ENCODE data around the gene MYBPC1. TPM values are rescaled to one million over a fixed set of nuclear protein-coding genes. Genes with fewer than 3 reads are reported as not detected.

Gene MYBPC1
- total RNA-seq, 2 experiments from 2014 or later, result not detected

GRCh38 chr12:101619858-101620761 is 25.3 kb downstream of the MYBPC1 start:
- Mint-ChIP-seq H3K9me3 (no peaks in the 10 kb centered on the region), H3K36me3 (ENCODE audit: low read depth) (no peaks in the 10 kb centered on the region), H3K4me1 (ENCODE audit: low read depth) (peaks cover 20% of the 10 kb centered on the region), H3K27ac (no peak overlapping the region), H3K4me3 (no peak overlapping the region), H3K27me3 (peaks cover 4% of the 10 kb centered on the region)
- no peak for ATAC-seq (ENCODE audit: poor library complexity)
- TF ChIP-seq, protein P1, sequence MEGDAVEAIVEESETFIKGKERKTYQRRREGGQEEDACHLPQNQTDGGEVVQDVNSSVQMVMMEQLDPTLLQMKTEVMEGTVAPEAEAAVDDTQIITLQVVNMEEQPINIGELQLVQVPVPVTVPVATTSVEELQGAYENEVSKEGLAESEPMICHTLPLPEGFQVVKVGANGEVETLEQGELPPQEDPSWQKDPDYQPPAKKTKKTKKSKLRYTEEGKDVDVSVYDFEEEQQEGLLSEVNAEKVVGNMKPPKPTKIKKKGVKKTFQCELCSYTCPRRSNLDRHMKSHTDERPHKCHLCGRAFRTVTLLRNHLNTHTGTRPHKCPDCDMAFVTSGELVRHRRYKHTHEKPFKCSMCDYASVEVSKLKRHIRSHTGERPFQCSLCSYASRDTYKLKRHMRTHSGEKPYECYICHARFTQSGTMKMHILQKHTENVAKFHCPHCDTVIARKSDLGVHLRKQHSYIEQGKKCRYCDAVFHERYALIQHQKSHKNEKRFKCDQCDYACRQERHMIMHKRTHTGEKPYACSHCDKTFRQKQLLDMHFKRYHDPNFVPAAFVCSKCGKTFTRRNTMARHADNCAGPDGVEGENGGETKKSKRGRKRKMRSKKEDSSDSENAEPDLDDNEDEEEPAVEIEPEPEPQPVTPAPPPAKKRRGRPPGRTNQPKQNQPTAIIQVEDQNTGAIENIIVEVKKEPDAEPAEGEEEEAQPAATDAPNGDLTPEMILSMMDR (IDR thresholded peaks at IDR 0.05), result no peak
- no peak for DNase-seq
- H3K9me3 ChIP-seq (ENCODE audit: control insufficient read depth in 1 of 2, insufficient read depth in 1 of 2, low read length in 2 of 2), result no peaks in the 10 kb centered on the region
- H3K36me3 ChIP-seq (ENCODE audit: insufficient read depth, low read length), result no peaks in the 10 kb centered on the region
- H3K27me3 ChIP-seq (ENCODE audit: control insufficient read depth in 1 of 2, insufficient read depth in 2 of 2, low read length in 2 of 2), result no peaks in the 10 kb centered on the region
- no peak overlapping the region for H3K27ac ChIP-seq (ENCODE audit: low read depth in 1 of 2, low read length in 2 of 2)
- H3K4me1 ChIP-seq (ENCODE audit: insufficient read depth, low read length), result peaks cover 3% of the 10 kb centered on the region
- ChIA-PET POLR2A (no interaction called here), CTCF (no interaction called here)
- no peak overlapping the region for H3K4me3 ChIP-seq (ENCODE audit: low read length)
- intact Hi-C loops (cut with DNase I, micrococcal nuclease), result no loop called here

GRCh38 chr12:101620762-101621133 is 26.0 kb downstream of the MYBPC1 start:
- no peaks in the 10 kb centered on the region for H3K36me3 Mint-ChIP-seq (ENCODE audit: low read depth)
- DNase-seq (peak in 2 of 14 experiments; percentile 4 to 8), ATAC-seq (ENCODE audit: poor library complexity) (no peak)
- Histone ChIP-seq H3K4me3 (ENCODE audit: low read length) (no peak overlapping the region), H3K4me1 (ENCODE audit: insufficient read depth, low read length) (peaks cover 2% of the 10 kb centered on the region), H3K36me3 (ENCODE audit: insufficient read depth, low read length) (no peaks in the 10 kb centered on the region), H3K27me3 (ENCODE audit: control insufficient read depth in 1 of 2, insufficient read depth in 2 of 2, low read length in 2 of 2) (no peaks in the 10 kb centered on the region), H3K27ac (ENCODE audit: low read depth in 1 of 2, low read length in 2 of 2) (no peak overlapping the region), H3K9me3 (ENCODE audit: control insufficient read depth in 1 of 2, insufficient read depth in 1 of 2, low read length in 2 of 2) (no peaks in the 10 kb centered on the region)
- H3K4me1 Mint-ChIP-seq (ENCODE audit: low read depth), result peaks cover 16% of the 10 kb centered on the region
- ChIA-PET POLR2A (no interaction called here), CTCF (no interaction called here)
- no peak overlapping the region for H3K4me3 Mint-ChIP-seq
- H3K27ac Mint-ChIP-seq, result no peak overlapping the region
- peaks cover 6% of the 10 kb centered on the region for H3K27me3 Mint-ChIP-seq
- intact Hi-C loops (cut with DNase I, micrococcal nuclease), result no loop called here
- no peaks in the 10 kb centered on the region for H3K9me3 Mint-ChIP-seq
- TF ChIP-seq, protein P1 (IDR thresholded peaks at IDR 0.05), result no peak

DNA sequence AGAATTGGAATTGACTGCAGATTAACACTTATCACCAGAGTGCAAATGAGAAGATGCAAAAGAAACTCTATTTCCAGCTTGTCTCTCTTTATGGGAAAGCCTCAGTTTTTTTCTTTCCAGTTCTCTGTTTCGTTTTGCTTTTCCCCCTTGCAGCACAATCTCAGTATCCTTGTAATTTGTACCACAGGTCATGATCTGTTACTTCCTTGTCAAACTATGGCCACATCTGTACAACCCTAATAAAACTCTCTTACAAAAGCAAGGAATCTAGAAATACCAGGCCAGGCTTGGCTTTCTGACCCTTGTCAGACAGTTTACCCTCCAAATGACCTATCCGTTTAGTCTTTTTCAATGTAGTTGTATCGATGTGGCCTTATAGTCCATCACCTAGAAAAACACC is 33.9 kb downstream of the MYBPC1 start:
- no peaks in the 10 kb centered on the region for H3K4me1 ChIP-seq (ENCODE audit: insufficient read depth, low read length)
- no peak overlapping the region for H3K4me3 ChIP-seq (ENCODE audit: low read length)
- POLR2A ChIA-PET, result no interaction called here
- H3K27ac Mint-ChIP-seq, result no peak overlapping the region
- H3K4me1 Mint-ChIP-seq (ENCODE audit: low read depth), result no peaks in the 10 kb centered on the region
- H3K9me3 ChIP-seq (ENCODE audit: control insufficient read depth in 1 of 2, insufficient read depth in 1 of 2, low read length in 2 of 2), result no peaks in the 10 kb centered on the region
- CTCF ChIA-PET, result no interaction called here
- TF ChIP-seq, protein P1 (IDR thresholded peaks at IDR 0.05), result no peak
- H3K27me3 ChIP-seq (ENCODE audit: control insufficient read depth in 1 of 2, insufficient read depth in 2 of 2, low read length in 2 of 2), result no peaks in the 10 kb centered on the region
- H3K36me3 Mint-ChIP-seq (ENCODE audit: low read depth), result no peaks in the 10 kb centered on the region
- no peak overlapping the region for H3K27ac ChIP-seq (ENCODE audit: low read depth in 1 of 2, low read length in 2 of 2)
- H3K27me3 Mint-ChIP-seq, result peaks cover 12% of the 10 kb centered on the region
- DNase-seq (no peak), ATAC-seq (ENCODE audit: poor library complexity) (no peak)
- no peaks in the 10 kb centered on the region for H3K9me3 Mint-ChIP-seq
- H3K36me3 ChIP-seq (ENCODE audit: insufficient read depth, low read length), result no peaks in the 10 kb centered on the region
- no peak overlapping the region for H3K4me3 Mint-ChIP-seq
- intact Hi-C loops (cut with DNase I, micrococcal nuclease), result no loop called here

Data from CD4-positive, alpha-beta T cell (primary cell).